ENCODE data around the gene ALPL. TPM values are rescaled to one million over a fixed set of nuclear protein-coding genes. Genes with fewer than 3 reads are reported as not detected.
A peak's percentile ranks its signal among the peaks of the same experiment; 100 is the strongest.

ALPL gene
- total and polyA plus RNA-seq, 9 of the 15 experiments (the other 6 are each of a cell fraction or from before 2014, with no cell fraction given) = 0.04 to 0.38 (median 0.18) TPM; not detected in 4

- TF ChIP-seq KLF1 (tag; IDR thresholded peaks at IDR 0.05) = no peak
- TF ChIP-seq CTCFL (IDR thresholded peaks at IDR 0.05; ENCODE audit: borderline replicate concordance, insufficient read depth, low read depth, low read length, poor library complexity, severe bottlenecking) = peak; percentile 20
- TF ChIP-seq SAP30 (IDR thresholded peaks at IDR 0.05; ENCODE audit: borderline replicate concordance, insufficient read depth, low read depth, low read length, poor library complexity, severe bottlenecking) = no peak
- peak; percentile 33; the same call in 1 of the 2 replicates for TF ChIP-seq FOXK1 (CRISPR knock-in tag; IDR thresholded peaks at IDR 0.05; ENCODE audit: borderline replicate concordance)
- TF ChIP-seq MED1 (CRISPR knock-in tag; IDR thresholded peaks at IDR 0.05; ENCODE audit: borderline replicate concordance) = no peak
- TF ChIP-seq MEIS2 (IDR thresholded peaks at IDR 0.05; ENCODE audit: partially characterized antibody) = peak; percentile 10
- TF ChIP-seq LCOR (CRISPR knock-in tag; IDR thresholded peaks at IDR 0.05) = no peak
- 0 out of 2 replicates have a peak, but pooled peaks have one; percentile 33 for TF ChIP-seq JUND (IDR thresholded peaks at IDR 0.05; ENCODE audit: borderline replicate concordance, low read depth, low read length)
- TF ChIP-seq JUND (tag; IDR thresholded peaks at IDR 0.05; ENCODE audit: borderline replicate concordance, low read depth, low read length) = no peak
- peak; percentile 30; the same call in 1 of the 2 replicates for TF ChIP-seq KLF16 (IDR thresholded peaks at IDR 0.05)
- TF ChIP-seq RB1 (IDR thresholded peaks at IDR 0.05; ENCODE audit: low read depth) = peak; percentile 28; the same call in 1 of the 2 replicates
- TF ChIP-seq CBX3 (IDR thresholded peaks at IDR 0.05; ENCODE audit: borderline replicate concordance in 1 of 2, low read length in 2 of 2) = no peak
- peak; percentile 73 for TF ChIP-seq REST (IDR thresholded peaks at IDR 0.05; ENCODE audit: borderline replicate concordance)
- no peak for TF ChIP-seq REST (CRISPR knock-in tag; IDR thresholded peaks at IDR 0.05; ENCODE audit: low read depth)
- TF ChIP-seq DEAF1 (CRISPR knock-in tag; IDR thresholded peaks at IDR 0.05) = 0 out of 2 replicates have a peak, but pooled peaks have one; percentile 46
- TF ChIP-seq SMC3 (conservative IDR thresholded peaks at IDR 0.05; ENCODE audit: insufficient read depth, low read depth, low read length) = peak; percentile 58; the same call in 1 of the 2 replicates
- peak; percentile 29; the same call in 1 of the 2 replicates for TF ChIP-seq ATF7 (IDR thresholded peaks at IDR 0.05)
Observed at GRCh38 chr1:21468599-21468998, 40.6 kb upstream of the ALPL start (continued).
